HepG2 (cell line): ENCODE data around the gene MARS2. TPM values are rescaled to one million over a fixed set of nuclear protein-coding genes. Genes with fewer than 3 reads are reported as not detected.
A peak's percentile ranks its signal among the peaks of the same experiment; 100 is the strongest.

Source experiments
- CEBPG ChIP-seq: IDR thresholded peaks from 2 replicates; pipeline ENCODE4 v1.6.1; 2016
- GTF3A ChIP-seq: sonication (generic); formaldehyde crosslinking; conservative IDR thresholded peaks from 2 replicates; pipeline ENCODE4 v1.4.0; 2020; ENCODE audit warnings: mild to moderate bottlenecking, missing genetic modification reagents
- HDAC1 ChIP-seq: sonication (generic); formaldehyde crosslinking; IDR thresholded peaks from 2 replicates; pipeline ENCODE4 v1.5.1; 2020; ENCODE audit warnings: mild to moderate bottlenecking, missing genetic modification reagents
- HNRNPUL1 ChIP-seq: fragments of 200-400 bp; formaldehyde crosslinking; IDR thresholded peaks from 2 replicates; pipeline ENCODE4 v1.6.1; 2017; ENCODE audit warnings: low read depth, mild to moderate bottlenecking, low read length, moderate library complexity
- MAFF ChIP-seq: IDR thresholded peaks from 2 replicates; pipeline ENCODE4 v1.6.1; 2011; ENCODE audit warnings: low read depth, low read length, improper control_type of control experiment
- MYC ChIP-seq: sonication (generic); formaldehyde crosslinking; IDR thresholded peaks from 2 replicates; pipeline ENCODE4 v1.9.0; 2021; ENCODE audit warnings: missing genetic modification reagents, borderline replicate concordance
- NFATC3 ChIP-seq: sonication (generic); formaldehyde crosslinking; IDR thresholded peaks from 2 replicates; pipeline ENCODE4 v1.5.1; 2020; ENCODE audit warnings: mild to moderate bottlenecking, missing genetic modification reagents
- NFIB ChIP-seq: sonication (generic); formaldehyde crosslinking; IDR thresholded peaks from 2 replicates; pipeline ENCODE4 v1.9.0; 2021; ENCODE audit warnings: missing genetic modification reagents, mild to moderate bottlenecking, borderline replicate concordance
- NFKB2 ChIP-seq: sonication (generic); formaldehyde crosslinking; IDR thresholded peaks from 2 replicates; pipeline ENCODE4 v1.4.0; 2020; ENCODE audit warnings: missing genetic modification reagents, borderline replicate concordance
- REL ChIP-seq: sonication (generic); formaldehyde crosslinking; conservative IDR thresholded peaks from 2 replicates; pipeline ENCODE4 v1.8.0; 2022; ENCODE audit warnings: mild to moderate bottlenecking, missing genetic modification reagents, moderate library complexity
- SOX5 ChIP-seq: IDR thresholded peaks from 2 replicates; pipeline ENCODE4 v1.6.1; 2016; ENCODE audit warnings: borderline replicate concordance
- ZNF567 ChIP-seq: sonication (generic); formaldehyde crosslinking; IDR thresholded peaks from 2 replicates; pipeline ENCODE4 v1.8.1; 2023; ENCODE audit warnings: mild to moderate bottlenecking, missing genetic modification reagents, borderline replicate concordance
- ZNF577 ChIP-seq: sonication (generic); formaldehyde crosslinking; IDR thresholded peaks from 2 replicates; pipeline ENCODE4 v1.4.0; 2020; ENCODE audit warnings: mild to moderate bottlenecking, low read depth, missing genetic modification reagents, borderline replicate concordance
- ZNF773 ChIP-seq: sonication (generic); formaldehyde crosslinking; IDR thresholded peaks from 2 replicates; pipeline ENCODE4 v1.4.0; 2020; ENCODE audit warnings: missing genetic modification reagents, borderline replicate concordance
- polyA plus RNA-seq, 8 experiments: library from polyadenylated mRNA; depleted of rRNA in 3 of 8; stranded (reverse) in 7 of 8; unstranded in 1 of 8; fragments of >200 nt; fragmentation: Illumina TruSeq in 4 of 8; extraction: Trizol in 4 of 8; gene quantifications; 2 replicates each; pipeline versions ENCODE4 v1.2.1 to v1.2.3, GENCODE V29; 2011 to 2016; ENCODE audit warnings: low read depth in 4 of 8, missing spikeins in 1 of 8, mixed read lengths in 1 of 8; ENCODE audit not compliant: insufficient read depth in 1 of 8
- total RNA-seq, 5 experiments: library from RNA; depleted of rRNA; stranded (reverse); fragments of >200 nt; fragmentation: Illumina TruSeq; extraction: Trizol; gene quantifications; 2 replicates each; pipeline ENCODE4 v1.2.3, GENCODE V29; 2016; ENCODE audit warnings: low read depth in 1 of 5
- TF ChIP-seq, protein P1 (sequence below): sonication (generic); formaldehyde crosslinking; IDR thresholded peaks from 2 replicates; pipeline ENCODE4 v1.9.0; 2021; ENCODE audit warnings: missing genetic modification reagents, mild to moderate bottlenecking, borderline replicate concordance
- TF ChIP-seq, protein P2 (sequence below): sonication (generic); formaldehyde crosslinking; IDR thresholded peaks from 2 replicates; pipeline ENCODE4 v1.4.0; 2020; ENCODE audit warnings: mild to moderate bottlenecking, missing genetic modification reagents
- TF ChIP-seq, protein P3 (sequence below): sonication (generic); formaldehyde crosslinking; conservative IDR thresholded peaks from 2 replicates; pipeline ENCODE4 v1.4.0; 2020; ENCODE audit warnings: missing genetic modification reagents
- TF ChIP-seq, protein P4 (sequence below): sonication (generic); formaldehyde crosslinking; IDR thresholded peaks from 2 replicates; pipeline ENCODE4 v1.5.1; 2020; ENCODE audit warnings: missing genetic modification reagents, mild to moderate bottlenecking, borderline replicate concordance

The MARS2 gene
- total and polyA plus RNA-seq, 2 of the 13 experiments (the other 11 are each of a cell fraction or from before 2014, with no cell fraction given), result 6.9 to 16.2 TPM

- TF ChIP-seq HNRNPUL1 (no peak), ZNF567 (no peak), MAFF (peak; percentile 27; the same call in 1 of the 2 replicates), NFKB2 (CRISPR knock-in tag) (no peak), HDAC1 (CRISPR knock-in tag) (no peak), REL (CRISPR knock-in tag) (no peak), CEBPG (CRISPR knock-in tag) (no peak), MYC (CRISPR knock-in tag) (no peak), GTF3A (CRISPR knock-in tag) (no peak), SOX5 (no peak), ZNF773 (CRISPR knock-in tag) (no peak), NFATC3 (CRISPR knock-in tag) (no peak), ZNF577 (CRISPR knock-in tag) (no peak), NFIB (no peak)
- TF ChIP-seq, protein P1, sequence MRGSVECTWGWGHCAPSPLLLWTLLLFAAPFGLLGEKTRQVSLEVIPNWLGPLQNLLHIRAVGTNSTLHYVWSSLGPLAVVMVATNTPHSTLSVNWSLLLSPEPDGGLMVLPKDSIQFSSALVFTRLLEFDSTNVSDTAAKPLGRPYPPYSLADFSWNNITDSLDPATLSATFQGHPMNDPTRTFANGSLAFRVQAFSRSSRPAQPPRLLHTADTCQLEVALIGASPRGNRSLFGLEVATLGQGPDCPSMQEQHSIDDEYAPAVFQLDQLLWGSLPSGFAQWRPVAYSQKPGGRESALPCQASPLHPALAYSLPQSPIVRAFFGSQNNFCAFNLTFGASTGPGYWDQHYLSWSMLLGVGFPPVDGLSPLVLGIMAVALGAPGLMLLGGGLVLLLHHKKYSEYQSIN (CRISPR knock-in tag), result no peak
- TF ChIP-seq, protein P2, sequence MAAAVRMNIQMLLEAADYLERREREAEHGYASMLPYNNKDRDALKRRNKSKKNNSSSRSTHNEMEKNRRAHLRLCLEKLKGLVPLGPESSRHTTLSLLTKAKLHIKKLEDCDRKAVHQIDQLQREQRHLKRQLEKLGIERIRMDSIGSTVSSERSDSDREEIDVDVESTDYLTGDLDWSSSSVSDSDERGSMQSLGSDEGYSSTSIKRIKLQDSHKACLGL (CRISPR knock-in tag), result no peak
- TF ChIP-seq, protein P3, sequence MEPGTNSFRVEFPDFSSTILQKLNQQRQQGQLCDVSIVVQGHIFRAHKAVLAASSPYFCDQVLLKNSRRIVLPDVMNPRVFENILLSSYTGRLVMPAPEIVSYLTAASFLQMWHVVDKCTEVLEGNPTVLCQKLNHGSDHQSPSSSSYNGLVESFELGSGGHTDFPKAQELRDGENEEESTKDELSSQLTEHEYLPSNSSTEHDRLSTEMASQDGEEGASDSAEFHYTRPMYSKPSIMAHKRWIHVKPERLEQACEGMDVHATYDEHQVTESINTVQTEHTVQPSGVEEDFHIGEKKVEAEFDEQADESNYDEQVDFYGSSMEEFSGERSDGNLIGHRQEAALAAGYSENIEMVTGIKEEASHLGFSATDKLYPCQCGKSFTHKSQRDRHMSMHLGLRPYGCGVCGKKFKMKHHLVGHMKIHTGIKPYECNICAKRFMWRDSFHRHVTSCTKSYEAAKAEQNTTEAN, result no peak
- TF ChIP-seq, protein P4, sequence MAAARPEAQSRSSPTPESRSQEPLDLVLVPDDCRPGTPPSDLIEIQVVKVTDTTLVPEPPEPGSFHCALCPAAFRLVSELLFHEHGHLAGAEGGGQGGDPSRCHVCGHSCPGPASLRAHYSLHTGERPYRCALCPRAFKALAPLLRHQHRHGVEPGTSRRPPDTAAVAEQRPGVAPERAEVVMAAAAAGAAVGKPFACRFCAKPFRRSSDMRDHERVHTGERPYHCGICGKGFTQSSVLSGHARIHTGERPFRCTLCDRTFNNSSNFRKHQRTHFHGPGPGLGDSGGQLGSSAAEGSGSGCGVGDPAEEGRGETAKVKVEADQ, result 0 out of 2 replicates have a peak, but pooled peaks have one; percentile 28
These were observed 592 bp upstream of the MARS2 start (continued) for GRCh38 chr2:197704434-197705120.
